HepG2 (cell line): ENCODE data around the gene DPP6. TPM values are rescaled to one million over a fixed set of nuclear protein-coding genes. Genes with fewer than 3 reads are reported as not detected.

Source experiments
- ATAC-seq: fragments of 200-7000 bp; cut with Tn5 transposase; 3 replicates; pipeline ENCODE4 v1.9.1; 2020; ENCODE audit warnings: mild to moderate bottlenecking, moderate library complexity
- BruUV-seq: library from RNA; stranded (reverse); fragments of 400-500 nt; replicated peaks from 2 replicates; lab custom pipeline; 2021; lab: Mats Ljungman, UMichigan
- CTCF ChIA-PET: fragments of 300-600 bp; formaldehyde crosslinking; extraction: SDS; loops from one replicate; lab custom pipeline; 2021; ENCODE audit warnings: low total read pairs, inconsistent platforms, low intra/inter-chr PET ratio; lab: Yijun Ruan, JAX
- POLR2A ChIA-PET: fragments of 350-600 bp; sonication (Branson Sonifier 250); formaldehyde crosslinking; loops from one replicate; lab custom pipeline; 2020; ENCODE audit warnings: antibody characterized with exemption, inconsistent platforms; lab: Yijun Ruan, JAX
- DNase-seq: peaks from one replicate; pipeline ENCODE4 v3.0.0-alpha.2; 2015; ENCODE audit warnings: low spot score
- FAIRE-seq: peaks from 3 replicates; lab custom pipeline; 2011; peaks lifted over from hg19 to GRCh38; lab: Jason Lieb, UNC
- H2AFZ ChIP-seq: one replicate; pipeline ENCODE4 v1.6.1; 2011; ENCODE audit warnings: low read length, inconsistent platforms
- H3K27ac ChIP-seq: fragments of 300-600 bp; 3 replicates; pipeline ENCODE4 v1.8.0; 2011; ENCODE audit warnings: mixed run types, mild to moderate bottlenecking, mixed read lengths, low read length, inconsistent platforms; ENCODE audit not compliant: insufficient read depth; ENCODE audit errors: extremely low read length
- H3K27me3 ChIP-seq, 2 experiments: fragments of 200-600 bp in 1 of 2; 2 replicates in 1 of 2; 3 replicates in 1 of 2; pipeline versions ENCODE4 v1.6.0 to v1.8.0; 2011; ENCODE audit warnings: low read length in 2 of 2, mild to moderate bottlenecking in 2 of 2, moderate library complexity in 2 of 2, inconsistent platforms in 1 of 2; ENCODE audit not compliant: insufficient read depth in 2 of 2, control insufficient read depth in 1 of 2
- H3K36me3 ChIP-seq, 2 experiments: fragments of 200-600 bp in 1 of 2; replicated peaks in 1 of 2; 2 replicates in 1 of 2; 3 replicates in 1 of 2; pipeline versions ENCODE4 v1.5.1 to v1.8.0; 2011; ENCODE audit warnings: low read length in 2 of 2, inconsistent platforms in 1 of 2; ENCODE audit not compliant: insufficient read depth in 2 of 2, control insufficient read depth in 1 of 2
- H3K4me1 ChIP-seq: 2 replicates; pipeline ENCODE4 v1.5.1; 2012; ENCODE audit warnings: low read length, inconsistent platforms; ENCODE audit not compliant: insufficient read depth
- H3K4me2 ChIP-seq: 2 replicates; pipeline ENCODE4 v1.6.0; 2011; ENCODE audit warnings: low read depth, low read length, inconsistent platforms
- H3K4me3 ChIP-seq, 3 experiments: fragments of 200-600 bp in 1 of 3; sonication (generic), shearing (Covaris generic) in 1 of 3; replicated peaks in 1 of 3; 2 replicates each; pipeline ENCODE4 v1.5.1; 2011 to 2016; ENCODE audit warnings: low read length in 3 of 3, inconsistent platforms in 2 of 3, low read depth in 2 of 3, mild to moderate bottlenecking in 2 of 3, control low read depth in 1 of 3, mixed read lengths in 1 of 3; ENCODE audit not compliant: insufficient read depth in 1 of 3
- H3K79me2 ChIP-seq: one replicate; pipeline ENCODE4 v1.6.1; 2011; ENCODE audit warnings: low read length, inconsistent platforms; ENCODE audit not compliant: insufficient read depth
- H3K9ac ChIP-seq: 2 replicates; pipeline ENCODE4 v1.6.0; 2011; ENCODE audit warnings: mild to moderate bottlenecking, low read depth, low read length, inconsistent platforms; ENCODE audit not compliant: insufficient read depth
- H3K9me3 ChIP-seq: 2 replicates; pipeline ENCODE4 v1.5.1; 2012; ENCODE audit warnings: mild to moderate bottlenecking, low read length
- H4K20me1 ChIP-seq: 2 replicates; pipeline ENCODE4 v1.6.0; 2011; ENCODE audit warnings: inconsistent platforms, mild to moderate bottlenecking, low read length, moderate library complexity; ENCODE audit not compliant: insufficient read depth
- ATM ChIP-seq: fragments of 450-650 bp; IDR thresholded peaks from 2 replicates; pipeline ENCODE4 v1.7.1; 2017; ENCODE audit warnings: mild to moderate bottlenecking, borderline replicate concordance
- FOXM1 ChIP-seq: sonication (generic); formaldehyde crosslinking; IDR thresholded peaks from 2 replicates; pipeline ENCODE4 v1.5.0; 2020; ENCODE audit warnings: missing genetic modification reagents
- IKZF1 ChIP-seq: fragments of 450-650 bp; IDR thresholded peaks from 2 replicates; pipeline ENCODE4 v1.7.1; 2016
- MED8 ChIP-seq: sonication (generic); formaldehyde crosslinking; IDR thresholded peaks from 2 replicates; pipeline ENCODE4 v1.8.1; 2023; ENCODE audit warnings: mild to moderate bottlenecking, missing genetic modification reagents; ENCODE audit not compliant: insufficient replicate concordance
- NR2F6 ChIP-seq, 2 experiments: IDR thresholded peaks; 2 replicates each; pipeline ENCODE4 v1.6.1; 2016; ENCODE audit warnings: antibody characterized with exemption in 1 of 2, mild to moderate bottlenecking in 1 of 2
- SSRP1 ChIP-seq: IDR thresholded peaks from 2 replicates; pipeline ENCODE4 v1.6.1; 2016; ENCODE audit warnings: control low read depth
- TBX3 ChIP-seq: fragments of 450-650 bp; IDR thresholded peaks from 2 replicates; pipeline ENCODE4 v1.6.1; 2017; ENCODE audit warnings: antibody characterized with exemption, mild to moderate bottlenecking, inconsistent platforms, borderline replicate concordance
- THAP7 ChIP-seq: sonication (generic); formaldehyde crosslinking; IDR thresholded peaks from 2 replicates; pipeline ENCODE4 v1.8.1; 2023; ENCODE audit warnings: mild to moderate bottlenecking, missing genetic modification reagents
- YEATS2 ChIP-seq: sonication (generic); formaldehyde crosslinking; IDR thresholded peaks from 2 replicates; pipeline ENCODE4 v1.4.0; 2020; ENCODE audit warnings: missing genetic modification reagents, borderline replicate concordance
- ZNF503 ChIP-seq: sonication (generic); formaldehyde crosslinking; IDR thresholded peaks from 2 replicates; pipeline ENCODE4 v1.4.0; 2020; ENCODE audit warnings: missing genetic modification reagents
- ZNF670 ChIP-seq: sonication (generic); formaldehyde crosslinking; IDR thresholded peaks from 2 replicates; pipeline ENCODE4 v1.8.0; 2022; ENCODE audit warnings: mild to moderate bottlenecking, missing genetic modification reagents, borderline replicate concordance
- ZNF687 ChIP-seq: sonication (generic); formaldehyde crosslinking; IDR thresholded peaks from 2 replicates; pipeline ENCODE4 v1.5.1; 2020; ENCODE audit warnings: mild to moderate bottlenecking, missing genetic modification reagents, moderate library complexity
- WGBS: methylation state at CpG from one replicate; pipeline ENCODE4 v1.1.6; 2017; ENCODE audit warnings: low lambda C conversion rate; 5-methylcytosine and 5-hydroxymethylcytosine counted together
- in situ Hi-C: cut with HindIII; loops from 2 replicates; pipeline ENCODE4 v1.10.0; 2017; ENCODE audit warnings: low pct_unique_long_range_greater_than_20kb; ENCODE audit not compliant: extremely low pct_ligation_motif_present
- intact Hi-C: fragments of 100-400 bp; cut with micrococcal nuclease; formaldehyde crosslinking; loops from one replicate; pipeline ENCODE4 v1.10.0; 2022; ENCODE audit not compliant: unreplicated experiment
- polyA plus RNA-seq, 8 experiments: library from polyadenylated mRNA; depleted of rRNA in 3 of 8; stranded (reverse) in 7 of 8; unstranded in 1 of 8; fragments of >200 nt; fragmentation: Illumina TruSeq in 4 of 8; extraction: Trizol in 4 of 8; gene quantifications; 2 replicates each; pipeline versions ENCODE4 v1.2.1 to v1.2.3, GENCODE V29; 2011 to 2016; ENCODE audit warnings: low read depth in 4 of 8, missing spikeins in 1 of 8, mixed read lengths in 1 of 8; ENCODE audit not compliant: insufficient read depth in 1 of 8
- total RNA-seq, 5 experiments: library from RNA; depleted of rRNA; stranded (reverse); fragments of >200 nt; fragmentation: Illumina TruSeq; extraction: Trizol; gene quantifications; 2 replicates each; pipeline ENCODE4 v1.2.3, GENCODE V29; 2016; ENCODE audit warnings: low read depth in 1 of 5
- TF ChIP-seq, protein P1 (sequence below): sonication (generic); formaldehyde crosslinking; IDR thresholded peaks from 2 replicates; pipeline ENCODE4 v1.4.0; 2020; ENCODE audit warnings: missing genetic modification reagents

DPP6 gene
- total and polyA plus RNA-seq, 2 of the 13 experiments (the other 11 are each of a cell fraction or from before 2014, with no cell fraction given), result not detected

DNA sequence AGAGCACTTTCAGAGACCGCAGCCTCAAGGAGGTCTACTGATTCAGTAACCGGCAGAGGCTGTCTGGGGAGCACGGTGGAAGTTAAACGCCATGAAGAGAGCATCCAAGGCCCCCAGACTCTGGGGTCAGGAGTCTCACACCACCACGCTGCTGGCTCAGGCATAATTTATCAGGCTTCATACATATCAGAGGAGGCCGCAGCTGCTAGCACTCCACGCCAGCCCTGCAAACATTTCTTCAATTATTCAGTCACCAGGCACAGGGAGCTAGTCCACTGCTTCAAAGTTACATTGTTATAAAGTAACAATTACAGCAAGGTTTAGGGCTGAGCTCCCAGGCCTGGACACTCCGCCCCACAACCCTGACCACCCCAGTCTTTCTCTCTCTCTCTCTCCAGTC lies 852.9 kb downstream of the DPP6 start:
- Histone ChIP-seq H3K4me3 (no peak overlapping the region), H3K36me3 (no peaks in the 10 kb centered on the region), H3K27ac (no peak overlapping the region), H3K4me1 (peaks cover 12% of the 10 kb centered on the region), H3K9ac (no peak overlapping the region), H4K20me1 (no peaks in the 10 kb centered on the region), H3K9me3 (no peaks in the 10 kb centered on the region), H3K27me3 (peaks cover 0 to 47% of the 10 kb centered on the region in 2 experiments; a peak in 4 of 5 replicates), H2AFZ (no peak overlapping the region), H3K4me2 (no peak overlapping the region), H3K79me2 (no peaks in the 10 kb centered on the region)
- FAIRE-seq (no peak), DNase-seq (no peak), ATAC-seq (no peak)
- WGBS, result 73% methylated on average over 5 of the region's 8 CpGs
- TF ChIP-seq, protein P1, sequence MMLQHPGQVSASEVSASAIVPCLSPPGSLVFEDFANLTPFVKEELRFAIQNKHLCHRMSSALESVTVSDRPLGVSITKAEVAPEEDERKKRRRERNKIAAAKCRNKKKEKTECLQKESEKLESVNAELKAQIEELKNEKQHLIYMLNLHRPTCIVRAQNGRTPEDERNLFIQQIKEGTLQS (CRISPR knock-in tag), result no peak
- TF ChIP-seq SSRP1 (CRISPR knock-in tag) (no peak), ZNF687 (CRISPR knock-in tag) (no peak), ZNF503 (CRISPR knock-in tag) (no peak), ATM (no peak), TBX3 (no peak), IKZF1 (no peak), NR2F6 (IDR thresholded peaks at IDR 0.05) (no peak), NR2F6 (CRISPR knock-in tag; IDR thresholded peaks at IDR 0.05) (no peak), THAP7 (CRISPR knock-in tag) (no peak), FOXM1 (CRISPR knock-in tag) (no peak), MED8 (CRISPR knock-in tag) (no peak), ZNF670 (no peak), YEATS2 (no peak)
- BruUV-seq, result no TSS peak
- intact Hi-C loops, result no loop called here
- ChIA-PET POLR2A (no interaction called here), CTCF (no interaction called here)
- in situ Hi-C loops, result no loop called here
